Breast epithelium (tissue), 4 donors: ENCODE data around the gene HS6ST3. TPM values are rescaled to one million over a fixed set of nuclear protein-coding genes. Genes with fewer than 3 reads are reported as not detected.

Source experiments
- DNase-seq, 2 donors: peaks; one replicate each; pipeline ENCODE4 v3.0.0-alpha.2; 2019; ENCODE audit warnings: low spot score in 2 of 2
- H3K27ac ChIP-seq, 2 donors: fragments of 200-600 bp; sonication (generic) in 1 of 2; one replicate each; pipeline ENCODE4 v1.5.1; 2016 to 2019; ENCODE audit warnings: mild to moderate bottlenecking in 1 of 2
- H3K27me3 ChIP-seq, 2 donors: fragments of 200-600 bp; sonication (generic) in 1 of 2; one replicate each; pipeline versions ENCODE4 v1.5.1 to v1.6.0; 2017 to 2019; ENCODE audit warnings: control low read depth in 1 of 2, mild to moderate bottlenecking in 1 of 2
- H3K36me3 ChIP-seq: fragments of 200-600 bp; one replicate; pipeline ENCODE4 v1.5.1; 2019
- H3K4me1 ChIP-seq, 2 donors: fragments of 200-600 bp; sonication (generic); one replicate each; pipeline ENCODE4 v1.5.1; 2016 to 2019; ENCODE audit warnings: control low read depth in 1 of 2
- H3K4me3 ChIP-seq, 3 donors: fragments of 200-600 bp; sonication (generic); 1 replicate in 2 of 3; 2 replicates in 1 of 3; pipeline ENCODE4 v1.5.1; 2016 to 2019; ENCODE audit warnings: mild to moderate bottlenecking in 3 of 3, moderate library complexity in 2 of 3
- H3K9me3 ChIP-seq, 2 donors: fragments of 200-600 bp; sonication (generic) in 1 of 2; one replicate each; pipeline ENCODE4 v1.5.1; 2016 to 2019; ENCODE audit warnings: control low read depth in 1 of 2
- POLR2A ChIP-seq: fragments of 450-650 bp; IDR thresholded peaks from one replicate; pipeline ENCODE4 v1.6.1; 2016; ENCODE audit warnings: antibody characterized with exemption, mild to moderate bottlenecking, moderate library complexity
- POLR2AphosphoS5 ChIP-seq, 3 donors: sonication (generic); formaldehyde crosslinking; IDR thresholded peaks; one replicate each; pipeline ENCODE4 v1.6.1; 2017; ENCODE audit warnings: antibody characterized with exemption in 3 of 3
- intact Hi-C: fragments of 100-400 bp; cut with DNase I; formaldehyde crosslinking; loops from one replicate; pipeline ENCODE4 v1.15.1; 2023; ENCODE audit warnings: low total_unique reads
- total RNA-seq, 3 donors: library from RNA; depleted of rRNA; stranded (reverse); fragments of >200 nt; gene quantifications; one replicate each; pipeline ENCODE4 v1.1.0, GENCODE V29; 2016
- TF ChIP-seq, protein P1 (sequence below), 3 donors: fragments of 450-650 bp; IDR thresholded peaks; one replicate each; pipeline ENCODE4 v1.5.1; 2016 to 2017; ENCODE audit warnings: antibody characterized with exemption in 3 of 3, mild to moderate bottlenecking in 3 of 3, moderate library complexity in 3 of 3

HS6ST3 gene
- total RNA-seq, 3 donors from 2014 or later: under 0.01 to 1.3 (median 0.59) TPM

DNA sequence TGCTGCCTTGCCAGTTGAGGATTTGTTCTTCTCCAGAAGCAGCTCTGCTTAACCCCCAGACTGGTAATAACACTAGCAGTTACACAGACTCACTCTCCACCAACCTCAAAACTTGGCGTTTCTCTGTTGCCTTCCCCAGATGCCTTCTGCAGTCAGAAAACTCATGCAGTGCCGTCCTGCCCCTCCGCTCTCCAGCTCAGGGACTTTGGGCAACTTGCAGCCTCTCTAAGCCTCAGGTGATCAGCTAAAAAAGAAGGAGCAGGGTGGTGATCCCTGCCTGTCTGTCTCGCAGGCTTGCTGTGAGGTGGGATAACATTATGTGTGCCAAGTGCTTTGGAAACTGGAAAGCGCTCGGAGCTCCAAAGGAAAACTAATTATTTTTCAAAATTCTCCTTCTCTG is 391.6 kb downstream of the HS6ST3 start:
- Histone ChIP-seq H3K27me3 (no peaks in the 10 kb centered on the region), H3K27ac (no peak overlapping the region), H3K4me3 (no peak overlapping the region), H3K9me3 (no peaks in the 10 kb centered on the region), H3K4me1 (no peaks in the 10 kb centered on the region), H3K36me3 (no peaks in the 10 kb centered on the region)
- intact Hi-C loops: no loop called here
- TF ChIP-seq, protein P1, sequence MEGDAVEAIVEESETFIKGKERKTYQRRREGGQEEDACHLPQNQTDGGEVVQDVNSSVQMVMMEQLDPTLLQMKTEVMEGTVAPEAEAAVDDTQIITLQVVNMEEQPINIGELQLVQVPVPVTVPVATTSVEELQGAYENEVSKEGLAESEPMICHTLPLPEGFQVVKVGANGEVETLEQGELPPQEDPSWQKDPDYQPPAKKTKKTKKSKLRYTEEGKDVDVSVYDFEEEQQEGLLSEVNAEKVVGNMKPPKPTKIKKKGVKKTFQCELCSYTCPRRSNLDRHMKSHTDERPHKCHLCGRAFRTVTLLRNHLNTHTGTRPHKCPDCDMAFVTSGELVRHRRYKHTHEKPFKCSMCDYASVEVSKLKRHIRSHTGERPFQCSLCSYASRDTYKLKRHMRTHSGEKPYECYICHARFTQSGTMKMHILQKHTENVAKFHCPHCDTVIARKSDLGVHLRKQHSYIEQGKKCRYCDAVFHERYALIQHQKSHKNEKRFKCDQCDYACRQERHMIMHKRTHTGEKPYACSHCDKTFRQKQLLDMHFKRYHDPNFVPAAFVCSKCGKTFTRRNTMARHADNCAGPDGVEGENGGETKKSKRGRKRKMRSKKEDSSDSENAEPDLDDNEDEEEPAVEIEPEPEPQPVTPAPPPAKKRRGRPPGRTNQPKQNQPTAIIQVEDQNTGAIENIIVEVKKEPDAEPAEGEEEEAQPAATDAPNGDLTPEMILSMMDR (IDR thresholded peaks at IDR 0.05): no peak
- no peak for TF ChIP-seq POLR2A
- TF ChIP-seq POLR2AphosphoS5 (IDR thresholded peaks at IDR 0.05): no peak
- DNase-seq: no peak

DNA sequence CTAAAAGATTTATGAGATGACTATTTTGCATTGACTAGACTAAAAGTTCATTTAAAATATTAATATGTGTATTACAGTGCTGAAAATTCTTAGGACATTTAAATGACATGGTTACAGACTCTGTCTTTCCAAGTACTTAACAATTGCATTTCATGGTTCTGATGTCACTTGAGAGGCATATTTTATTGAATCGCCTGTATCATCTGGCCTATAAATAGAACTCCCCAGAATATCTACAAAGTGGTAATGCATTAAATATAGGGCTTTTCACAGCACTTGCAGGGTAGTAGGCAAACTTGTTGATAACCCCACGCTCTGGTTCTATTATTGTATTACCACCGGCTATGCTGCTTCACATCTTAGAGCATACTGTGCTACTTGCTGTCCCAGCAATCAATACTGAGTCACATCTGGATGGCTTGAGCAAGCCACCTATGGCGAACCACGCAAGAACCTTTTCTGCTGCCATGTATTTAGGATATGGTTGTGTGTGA is 400.6 kb downstream of the HS6ST3 start:
- Histone ChIP-seq H3K4me1 (no peaks in the 10 kb centered on the region), H3K4me3 (no peak overlapping the region), H3K36me3 (no peaks in the 10 kb centered on the region), H3K27me3 (no peaks in the 10 kb centered on the region), H3K27ac (no peak overlapping the region), H3K9me3 (no peaks in the 10 kb centered on the region)
- no peak for DNase-seq
- intact Hi-C loops: no loop called here
- TF ChIP-seq POLR2A (no peak), POLR2AphosphoS5 (IDR thresholded peaks at IDR 0.05) (no peak)
- TF ChIP-seq, protein P1 (IDR thresholded peaks at IDR 0.05): no peak

DNA sequence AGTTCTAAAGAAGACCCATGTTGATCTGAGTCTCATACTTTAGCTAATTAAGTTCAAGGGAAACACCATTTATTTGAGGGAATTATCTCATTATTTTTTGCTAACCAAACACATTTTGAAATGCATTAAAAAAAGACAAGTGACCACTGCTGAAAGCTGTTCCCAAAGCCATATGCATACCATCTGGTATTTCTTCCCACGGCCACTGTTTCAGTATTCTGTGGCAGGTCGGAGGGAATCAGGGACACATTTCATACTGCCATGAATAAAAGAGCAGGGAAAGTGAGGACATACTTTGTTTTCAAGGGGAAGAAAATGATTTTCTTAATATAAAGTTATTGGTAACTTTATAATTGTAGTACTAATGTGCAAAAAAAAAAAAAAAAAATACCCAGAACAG is 401.2 kb downstream of the HS6ST3 start:
- no peaks in the 10 kb centered on the region for H3K36me3 ChIP-seq
- no peak overlapping the region for H3K27ac ChIP-seq
- H3K9me3 ChIP-seq: no peaks in the 10 kb centered on the region
- no peaks in the 10 kb centered on the region for H3K27me3 ChIP-seq
- H3K4me3 ChIP-seq: no peak overlapping the region
- no peak for DNase-seq
- H3K4me1 ChIP-seq: no peaks in the 10 kb centered on the region
- TF ChIP-seq POLR2A (no peak), POLR2AphosphoS5 (IDR thresholded peaks at IDR 0.05) (no peak)
- TF ChIP-seq, protein P1 (IDR thresholded peaks at IDR 0.05): no peak
- intact Hi-C loops: no loop called here

DNA sequence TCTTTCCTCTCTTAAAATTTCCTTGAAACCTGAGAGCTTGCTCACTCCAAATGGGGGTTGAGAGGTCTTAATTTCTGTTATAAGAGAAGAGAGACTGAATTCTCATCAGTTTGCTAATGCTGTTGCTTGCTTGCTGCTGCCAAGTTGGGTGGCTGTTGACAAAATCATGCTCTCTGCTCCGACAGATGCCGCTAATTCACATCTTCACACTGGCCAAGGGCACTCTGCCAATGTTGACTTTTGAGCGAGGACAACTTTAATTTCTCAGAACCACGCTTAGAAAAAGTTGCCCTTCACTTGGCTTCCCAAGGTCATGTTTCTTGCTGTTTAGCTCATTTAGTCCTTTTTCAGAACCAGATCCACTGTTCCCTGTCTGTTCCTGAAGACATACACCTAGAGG is 402.9 kb downstream of the HS6ST3 start:
- no peak overlapping the region for H3K4me3 ChIP-seq
- H3K9me3 ChIP-seq: no peaks in the 10 kb centered on the region
- no peak for TF ChIP-seq POLR2A
- TF ChIP-seq, protein P1 (IDR thresholded peaks at IDR 0.05): no peak
- TF ChIP-seq POLR2AphosphoS5 (IDR thresholded peaks at IDR 0.05): no peak
- no peak overlapping the region for H3K27ac ChIP-seq
- DNase-seq: no peak
- no peaks in the 10 kb centered on the region for H3K36me3 ChIP-seq
- intact Hi-C loops: no loop called here
- H3K27me3 ChIP-seq: no peaks in the 10 kb centered on the region
- no peaks in the 10 kb centered on the region for H3K4me1 ChIP-seq

DNA sequence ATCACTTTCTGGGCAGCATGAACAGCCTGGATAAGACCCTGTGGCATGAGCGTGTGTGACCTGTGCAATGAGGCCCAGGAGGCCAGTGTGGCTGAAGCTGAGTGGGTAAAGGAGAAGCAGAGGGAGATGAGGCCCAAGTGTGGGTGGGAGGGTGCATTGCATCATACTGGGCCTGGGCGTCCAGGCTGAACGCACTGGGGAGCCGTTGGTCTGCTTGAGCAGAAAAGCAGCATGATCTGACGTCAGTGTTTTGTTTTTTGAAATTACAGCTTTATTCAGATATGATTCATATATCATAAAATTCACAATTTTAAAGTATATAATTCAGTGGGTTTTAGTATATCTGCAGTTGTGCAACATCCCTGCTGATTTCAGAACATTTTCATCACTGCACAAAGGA is 409.7 kb downstream of the HS6ST3 start:
- H3K9me3 ChIP-seq: no peaks in the 10 kb centered on the region
- no peaks in the 10 kb centered on the region for H3K36me3 ChIP-seq
- H3K27me3 ChIP-seq: no peaks in the 10 kb centered on the region
- no peak for TF ChIP-seq POLR2AphosphoS5 (IDR thresholded peaks at IDR 0.05)
- no peak for TF ChIP-seq POLR2A
- TF ChIP-seq, protein P1 (IDR thresholded peaks at IDR 0.05): no peak
- no peak for DNase-seq
- H3K4me3 ChIP-seq: no peak overlapping the region
- no peak overlapping the region for H3K27ac ChIP-seq
- intact Hi-C loops: no loop called here
- H3K4me1 ChIP-seq: no peaks in the 10 kb centered on the region
